ENCODE measurements around the gene RCAN2.

RCAN2 gene

GRCh38 chr6:46289898-46290297 is 201.4 kb downstream of the RCAN2 start:
- DNase-seq: no peak

GRCh38 chr6:46288835-46289234 is 202.4 kb downstream of the RCAN2 start:
- no peak for DNase-seq

DNA sequence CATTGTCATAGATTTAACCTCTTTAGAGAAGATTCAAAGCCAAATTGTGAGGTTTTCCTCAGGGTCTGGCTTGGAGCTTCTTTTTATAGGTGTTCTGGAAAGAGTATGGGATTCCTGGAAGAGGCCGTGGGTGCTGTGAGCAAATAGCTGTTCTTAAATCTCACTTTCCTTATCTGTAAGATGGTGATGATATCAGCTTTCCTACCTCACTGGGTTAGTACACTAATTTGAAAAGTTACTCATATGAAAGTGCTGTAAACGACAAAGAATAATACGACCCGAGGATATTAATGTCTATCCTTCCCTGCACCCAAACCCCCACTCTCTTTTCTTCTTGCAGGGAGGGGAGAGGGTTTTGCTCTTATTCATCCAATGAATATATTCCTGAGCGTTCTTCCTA is 203.6 kb downstream of the RCAN2 start:
- DNase-seq: no peak

- no peak for DNase-seq
These were observed 204.2 kb downstream of the RCAN2 start for GRCh38 chr6:46287043-46287442.

DNA sequence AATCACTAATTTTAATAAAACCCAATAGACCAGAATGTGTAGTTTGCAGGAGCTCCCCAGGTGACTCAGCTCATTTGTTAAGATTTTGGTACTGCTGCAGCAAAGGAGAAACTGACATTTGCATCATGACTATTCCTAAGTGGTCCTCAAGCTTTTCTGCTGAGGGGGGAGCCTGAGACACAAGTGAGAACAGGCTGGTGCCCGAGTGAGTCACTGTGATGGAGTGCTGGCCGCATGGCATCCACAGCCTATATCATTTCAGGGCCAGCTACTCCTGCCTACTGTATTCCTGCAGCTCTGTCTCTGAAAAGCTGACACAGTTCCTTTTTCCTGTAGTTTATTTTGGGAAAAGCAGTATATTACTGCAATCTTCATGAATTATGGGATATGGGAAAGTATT is 206.8 kb downstream of the RCAN2 start:
- DNase-seq: peak; percentile 4

DNA sequence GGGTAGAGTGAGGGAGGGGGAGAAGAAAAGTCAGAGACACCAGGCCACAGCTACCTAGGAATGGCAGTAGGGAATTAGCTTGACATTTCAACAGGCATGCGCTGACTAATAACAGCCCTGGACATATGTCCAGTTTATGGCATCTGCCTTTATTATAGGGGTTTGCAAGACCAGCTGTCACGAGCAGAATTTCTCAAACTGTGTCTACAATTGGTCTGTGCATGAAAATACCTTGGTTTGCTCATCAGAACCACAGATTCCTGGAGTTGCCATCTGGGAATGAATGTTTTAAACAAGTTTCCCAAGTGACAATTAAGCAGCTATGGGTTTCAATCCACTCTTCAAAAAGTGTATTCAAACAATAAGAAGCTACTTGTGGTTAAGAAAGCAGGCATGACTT is 210.1 kb downstream of the RCAN2 start:
- DNase-seq: no peak

DNA sequence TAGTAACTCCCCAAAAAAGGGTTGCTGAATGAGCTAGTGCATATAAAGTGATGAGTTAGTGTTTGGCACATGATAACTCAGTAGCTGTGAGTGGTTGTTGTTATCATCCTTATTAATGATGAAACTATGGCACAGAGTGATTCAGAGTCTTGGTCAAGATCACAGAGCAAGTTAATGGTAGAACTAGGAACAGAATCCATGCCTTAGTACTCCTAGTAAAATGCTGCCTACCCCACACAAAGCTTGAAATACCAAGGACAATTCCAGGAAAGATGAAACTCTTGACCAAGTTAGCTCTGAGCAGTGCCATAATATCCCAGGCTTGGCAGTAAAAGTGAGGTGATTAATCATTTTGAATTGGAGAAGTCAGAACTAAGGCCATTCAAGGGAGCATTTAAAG is 211.4 kb downstream of the RCAN2 start:
- DNase-seq: peak; percentile 10

DNA sequence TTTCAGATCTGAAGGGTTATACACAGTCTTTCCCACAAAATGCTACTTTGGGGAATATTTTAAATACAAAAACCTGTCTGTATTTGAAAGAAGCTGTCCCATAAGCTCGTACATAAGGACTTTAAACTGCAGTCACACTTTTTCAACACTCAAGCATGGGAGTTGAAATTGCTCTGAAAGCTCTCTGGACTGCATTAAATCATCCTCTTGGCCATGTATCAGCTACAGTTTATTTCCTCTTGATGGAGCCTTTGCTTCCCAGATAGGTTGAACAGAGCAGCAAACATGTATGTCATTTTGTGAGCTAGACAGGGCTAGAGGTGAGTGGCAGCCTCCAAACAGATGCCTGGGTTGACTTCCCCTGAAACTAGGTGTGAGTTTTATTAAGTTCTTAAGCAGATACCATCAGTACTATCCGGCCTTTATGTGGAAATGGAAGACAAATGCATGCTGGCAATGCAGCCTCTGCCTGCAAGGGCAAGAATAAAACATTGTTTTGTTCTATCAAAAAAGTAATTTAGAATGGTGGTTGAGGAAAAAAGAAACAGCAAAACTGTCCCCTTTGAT is 214.6 kb downstream of the RCAN2 start:
- no peak for DNase-seq

- DNase-seq: no peak
These were observed 216.7 kb downstream of the RCAN2 start for GRCh38 chr6:46274502-46274901.

GRCh38 chr6:46273911-46274310 is 217.3 kb downstream of the RCAN2 start:
- no peak for DNase-seq

DNA sequence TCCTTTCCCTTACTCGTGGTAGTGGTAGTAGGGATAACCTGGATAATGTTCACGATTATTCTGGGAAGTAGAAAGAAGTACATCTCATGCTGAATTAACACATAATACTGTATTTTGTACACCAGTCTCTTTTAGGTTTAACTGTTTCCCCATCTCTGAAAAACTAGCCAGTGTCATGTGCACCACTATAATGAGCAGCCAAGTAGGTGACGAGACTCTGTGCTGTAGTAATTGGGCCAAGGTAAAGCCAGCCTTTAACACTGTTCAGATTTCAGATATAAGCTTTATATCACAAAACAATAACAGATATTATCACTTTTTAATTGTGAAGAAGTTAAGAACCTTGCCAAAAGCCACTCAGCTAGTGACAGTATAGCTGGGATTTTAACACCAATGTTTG is 219.5 kb downstream of the RCAN2 start:
- DNase-seq: no peak

DNA sequence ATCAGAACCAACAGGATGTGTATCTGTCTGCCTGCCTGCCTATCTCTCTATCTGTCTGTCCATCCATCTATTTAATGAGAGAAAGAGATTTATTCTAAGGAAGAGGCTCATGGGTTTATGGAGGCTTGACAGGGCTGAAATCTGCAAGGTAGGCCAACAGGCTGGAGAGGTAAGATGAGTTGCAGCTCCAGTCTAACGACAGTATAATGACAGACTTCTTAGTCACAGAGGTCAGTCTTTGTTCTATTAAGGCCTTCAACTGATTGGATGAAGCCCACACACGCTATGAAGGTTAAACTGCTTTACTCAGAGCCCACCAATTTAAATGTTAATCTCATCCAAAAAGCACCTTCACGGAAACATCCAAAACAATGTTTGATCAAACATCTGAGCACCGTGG is 220.1 kb downstream of the RCAN2 start:
- DNase-seq: no peak

GRCh38 chr6:46270336-46270735 is 220.9 kb downstream of the RCAN2 start:
- no peak for DNase-seq

GRCh38 chr6:46269447-46270229 is 221.6 kb downstream of the RCAN2 start:
- no peak for DNase-seq

DNA sequence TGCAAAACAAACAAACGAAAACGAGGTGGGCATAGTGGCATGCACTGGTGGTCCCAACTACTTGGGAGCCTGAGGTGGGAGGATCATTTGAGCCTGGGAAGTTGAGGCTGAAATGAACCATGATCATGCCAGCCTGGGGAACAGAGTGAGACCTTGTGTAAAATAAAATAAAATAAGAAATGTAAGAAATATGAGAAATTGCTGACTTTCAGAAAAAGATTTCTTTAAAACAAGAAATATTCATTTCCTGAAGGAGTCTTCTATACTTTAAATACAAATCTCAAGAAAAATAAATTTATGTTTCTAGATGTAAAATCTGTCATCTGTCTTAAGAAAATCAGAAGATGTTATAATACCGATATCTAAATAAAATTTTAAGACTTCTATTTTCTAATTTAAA is 223.7 kb downstream of the RCAN2 start:
- no peak for DNase-seq

- DNase-seq: no peak
These were observed 225.9 kb downstream of the RCAN2 start for GRCh38 chr6:46265373-46265772.

DNA sequence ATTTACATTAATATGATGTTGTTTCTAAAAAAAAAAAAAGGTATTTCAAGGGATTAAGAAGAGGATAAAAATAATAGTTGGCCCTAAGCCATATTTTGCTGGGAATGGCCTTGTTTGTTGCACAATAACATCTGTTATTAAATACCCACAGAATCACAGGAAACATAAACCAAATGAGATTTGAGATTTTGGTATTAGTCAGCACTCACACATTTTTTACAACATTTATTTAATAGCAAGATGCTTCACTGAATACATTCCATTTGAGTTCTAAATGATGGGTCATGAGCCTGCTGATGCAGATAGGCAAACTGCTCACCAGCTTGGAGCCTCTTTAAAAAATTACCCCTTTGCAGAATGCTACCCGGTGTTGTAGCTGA is 227.6 kb downstream of the RCAN2 start:
- DNase-seq: peak; percentile 86

GRCh38 chr6:46262928-46263706 is 228.1 kb downstream of the RCAN2 start:
- DNase-seq: no peak

GRCh38 chr6:46258249-46258648 is 233.0 kb downstream of the RCAN2 start:
- no peak for DNase-seq

GRCh38 chr6:46255528-46255927 is 235.7 kb downstream of the RCAN2 start:
- no peak for DNase-seq

- no peak for DNase-seq
These were observed 236.3 kb downstream of the RCAN2 start for GRCh38 chr6:46254946-46255345.

DNA sequence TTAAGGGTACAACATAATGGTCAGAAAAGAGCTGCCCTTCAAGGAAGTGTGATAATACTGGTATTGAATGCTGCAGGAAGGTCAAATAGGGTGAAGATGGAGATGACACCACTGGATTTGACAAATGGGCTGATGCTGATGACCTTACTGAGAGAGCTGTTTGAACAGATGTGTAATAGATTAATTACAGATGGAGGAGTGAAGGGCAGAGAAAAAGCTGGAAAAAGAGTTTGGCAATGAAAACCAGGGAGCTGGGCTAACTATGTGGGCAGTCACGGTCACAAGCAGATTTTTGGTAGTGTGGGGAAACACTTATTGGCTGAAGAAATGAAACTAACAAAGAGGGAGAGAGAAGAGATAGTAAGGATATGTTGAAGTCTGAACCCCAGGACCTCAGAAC is 236.9 kb downstream of the RCAN2 start:
- DNase-seq: no peak

DNA sequence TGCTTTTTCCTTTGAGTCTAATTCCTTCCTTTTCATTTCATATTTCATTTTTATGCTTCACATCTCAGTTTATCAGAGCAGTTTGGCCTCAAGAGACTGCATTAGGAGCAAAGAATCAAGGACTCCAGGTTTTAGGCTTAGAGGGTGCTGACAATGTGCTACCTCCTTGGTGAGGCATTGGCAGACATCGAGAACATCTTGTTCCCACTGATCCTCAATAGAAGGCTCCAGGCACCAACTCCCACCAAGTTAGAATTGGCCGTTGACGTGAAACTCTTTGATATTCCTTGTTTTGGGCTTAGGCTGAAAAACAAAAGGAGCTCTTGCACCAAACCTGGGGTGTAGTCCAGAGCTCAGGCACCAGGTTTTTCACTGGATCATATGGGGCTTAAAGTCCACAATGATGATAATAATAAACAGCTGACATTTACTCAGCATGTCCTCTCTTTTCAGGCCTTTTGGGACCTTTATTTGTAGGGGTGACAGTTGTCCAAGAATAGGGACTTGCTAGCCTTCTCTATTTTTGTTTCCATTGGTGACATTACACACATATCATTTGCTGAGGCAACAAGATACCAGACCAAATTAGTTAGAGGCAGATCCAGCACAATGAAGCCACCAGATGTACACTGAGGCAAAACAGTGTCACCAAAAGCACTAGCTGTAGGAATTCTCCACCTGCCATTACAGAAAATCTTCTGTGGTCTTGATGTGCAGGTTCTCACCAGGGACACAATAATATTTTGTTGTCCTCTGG is 239.5 kb downstream of the RCAN2 start:
- DNase-seq: no peak

All from fibroblast of skin of right biceps (primary cell).